ENCODE measurements around the gene ALPL.

The ALPL gene

DNA sequence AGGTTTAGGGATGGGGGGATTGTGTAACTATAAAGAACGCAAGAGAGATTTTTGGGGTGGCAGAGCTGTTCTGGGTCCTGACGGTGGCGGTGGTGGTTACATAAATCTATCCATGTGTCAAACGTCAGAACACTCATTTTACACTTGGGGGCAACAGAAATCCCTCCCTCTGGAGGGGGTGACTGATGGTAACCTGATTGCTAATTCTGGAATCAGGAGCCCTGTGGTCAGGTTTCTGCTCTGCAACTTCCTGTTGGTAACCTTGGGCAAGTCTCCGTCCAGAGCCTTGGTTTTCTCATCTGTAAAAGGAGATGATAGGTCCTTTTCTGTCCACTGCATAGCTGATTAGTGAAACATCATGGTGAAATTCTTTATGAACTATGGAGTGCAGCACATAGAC, 40.9 kb downstream of the ALPL start:
- Histone ChIP-seq H2AFZ (ENCODE audit: low read length) (no peak overlapping the region), H3K27ac (ENCODE audit: low read depth, low read length, poor library complexity, severe bottlenecking) (no peak overlapping the region), H3K4me2 (ENCODE audit: low read length) (no peak overlapping the region), H3K9me2 (ENCODE audit: low read depth, low read length) (no peaks in the 10 kb centered on the region), H3K27me3 (ENCODE audit: insufficient read depth, low read length) (no peaks in the 10 kb centered on the region), H3K9me3 (ENCODE audit: low read length) (no peaks in the 10 kb centered on the region), H3F3A (ENCODE audit: insufficient read depth, low read length) (no peaks in the 10 kb centered on the region), H3K79me2 (ENCODE audit: insufficient read depth, low read length) (no peaks in the 10 kb centered on the region), H3K4me3 (ENCODE audit: low read depth, low read length, poor library complexity, severe bottlenecking) (no peak overlapping the region), H3K36me3 (ENCODE audit: insufficient read depth, low read length) (no peaks in the 10 kb centered on the region), H4K20me1 (ENCODE audit: insufficient read depth, low read length) (no peaks in the 10 kb centered on the region), H3K9ac (ENCODE audit: low read length) (no peak overlapping the region), H3K4me1 (ENCODE audit: insufficient read depth, low read length, severe bottlenecking) (no peaks in the 10 kb centered on the region)
- no peak for TF ChIP-seq EZH2 (IDR thresholded peaks at IDR 0.05; ENCODE audit: borderline replicate concordance, low read length)
- TF ChIP-seq, protein P1, sequence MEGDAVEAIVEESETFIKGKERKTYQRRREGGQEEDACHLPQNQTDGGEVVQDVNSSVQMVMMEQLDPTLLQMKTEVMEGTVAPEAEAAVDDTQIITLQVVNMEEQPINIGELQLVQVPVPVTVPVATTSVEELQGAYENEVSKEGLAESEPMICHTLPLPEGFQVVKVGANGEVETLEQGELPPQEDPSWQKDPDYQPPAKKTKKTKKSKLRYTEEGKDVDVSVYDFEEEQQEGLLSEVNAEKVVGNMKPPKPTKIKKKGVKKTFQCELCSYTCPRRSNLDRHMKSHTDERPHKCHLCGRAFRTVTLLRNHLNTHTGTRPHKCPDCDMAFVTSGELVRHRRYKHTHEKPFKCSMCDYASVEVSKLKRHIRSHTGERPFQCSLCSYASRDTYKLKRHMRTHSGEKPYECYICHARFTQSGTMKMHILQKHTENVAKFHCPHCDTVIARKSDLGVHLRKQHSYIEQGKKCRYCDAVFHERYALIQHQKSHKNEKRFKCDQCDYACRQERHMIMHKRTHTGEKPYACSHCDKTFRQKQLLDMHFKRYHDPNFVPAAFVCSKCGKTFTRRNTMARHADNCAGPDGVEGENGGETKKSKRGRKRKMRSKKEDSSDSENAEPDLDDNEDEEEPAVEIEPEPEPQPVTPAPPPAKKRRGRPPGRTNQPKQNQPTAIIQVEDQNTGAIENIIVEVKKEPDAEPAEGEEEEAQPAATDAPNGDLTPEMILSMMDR (IDR thresholded peaks at IDR 0.05; ENCODE audit: low read length) = no peak

DNA sequence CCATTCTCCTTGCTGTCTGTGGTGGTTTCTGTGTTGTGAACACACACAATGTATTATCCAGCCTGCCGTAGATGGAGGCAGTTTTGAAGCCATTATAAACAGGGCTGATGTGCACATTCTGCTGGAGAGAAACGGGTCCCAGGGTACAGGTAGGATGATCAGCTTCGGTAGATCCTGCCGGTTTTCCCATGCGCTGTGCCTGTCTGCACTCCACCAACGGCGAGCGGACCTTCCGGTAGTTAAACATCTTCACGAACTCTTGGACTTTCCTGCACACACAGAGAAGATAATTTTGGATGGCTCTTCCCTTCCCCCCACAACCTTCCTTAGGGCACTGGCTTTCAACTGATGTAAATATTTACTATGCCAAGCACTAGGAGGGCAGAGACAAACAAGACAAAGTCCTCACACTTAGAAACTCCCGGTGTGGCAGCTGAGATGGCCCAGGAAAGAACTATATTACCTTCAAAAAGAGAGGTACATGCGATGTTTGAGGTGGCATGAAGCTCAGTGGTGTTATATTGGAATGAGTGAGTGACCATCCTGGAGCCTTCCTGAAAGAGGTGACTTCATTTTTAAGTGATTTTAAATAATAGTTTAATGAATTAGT, 41.7 kb downstream of the ALPL start:
- Histone ChIP-seq H4K20me1 (ENCODE audit: insufficient read depth, low read length) (no peaks in the 10 kb centered on the region), H3K36me3 (ENCODE audit: insufficient read depth, low read length) (no peaks in the 10 kb centered on the region), H3K9me3 (ENCODE audit: low read length) (no peaks in the 10 kb centered on the region), H3K27ac (ENCODE audit: low read depth, low read length, poor library complexity, severe bottlenecking) (no peak overlapping the region), H3K27me3 (ENCODE audit: insufficient read depth, low read length) (no peaks in the 10 kb centered on the region), H3K9me2 (ENCODE audit: low read depth, low read length) (no peaks in the 10 kb centered on the region), H3K4me3 (ENCODE audit: low read depth, low read length, poor library complexity, severe bottlenecking) (no peak overlapping the region), H3K9ac (ENCODE audit: low read length) (no peak overlapping the region), H3F3A (ENCODE audit: insufficient read depth, low read length) (no peaks in the 10 kb centered on the region), H3K4me2 (ENCODE audit: low read length) (no peak overlapping the region), H2AFZ (ENCODE audit: low read length) (no peak overlapping the region), H3K4me1 (ENCODE audit: insufficient read depth, low read length, severe bottlenecking) (no peaks in the 10 kb centered on the region), H3K79me2 (ENCODE audit: insufficient read depth, low read length) (no peaks in the 10 kb centered on the region)
- no peak for TF ChIP-seq EZH2 (IDR thresholded peaks at IDR 0.05; ENCODE audit: borderline replicate concordance, low read length)
- TF ChIP-seq, protein P1 (IDR thresholded peaks at IDR 0.05; ENCODE audit: low read length) = no peak

DNA sequence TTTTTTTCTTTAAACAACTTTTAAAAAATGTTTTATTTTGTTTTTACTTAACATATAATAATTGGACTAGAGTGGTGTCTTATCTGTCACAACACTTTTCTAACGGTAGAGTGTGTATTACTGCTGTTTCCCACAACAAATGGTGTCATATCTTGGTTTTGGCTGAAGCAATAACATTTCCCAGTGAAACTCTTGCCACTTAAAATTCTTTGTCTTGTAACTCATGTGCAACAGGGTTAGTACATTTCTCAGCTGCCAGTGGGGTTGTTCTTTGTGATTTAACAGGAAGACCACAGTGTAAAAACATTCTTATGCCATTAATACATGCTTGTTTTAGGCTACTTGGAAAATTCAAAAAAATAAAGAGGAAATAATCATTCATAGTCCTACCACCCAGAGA, 43.5 kb downstream of the ALPL start:
- Histone ChIP-seq H3K79me2 (ENCODE audit: insufficient read depth, low read length) (no peaks in the 10 kb centered on the region), H3K9me2 (ENCODE audit: low read depth, low read length) (no peaks in the 10 kb centered on the region), H3K4me3 (ENCODE audit: low read depth, low read length, poor library complexity, severe bottlenecking) (no peak overlapping the region), H3K4me1 (ENCODE audit: insufficient read depth, low read length, severe bottlenecking) (no peaks in the 10 kb centered on the region), H2AFZ (ENCODE audit: low read length) (no peak overlapping the region), H3K27me3 (ENCODE audit: insufficient read depth, low read length) (no peaks in the 10 kb centered on the region), H3K4me2 (ENCODE audit: low read length) (no peak overlapping the region), H3K9ac (ENCODE audit: low read length) (no peak overlapping the region), H3K27ac (ENCODE audit: low read depth, low read length, poor library complexity, severe bottlenecking) (no peak overlapping the region), H3K36me3 (ENCODE audit: insufficient read depth, low read length) (no peaks in the 10 kb centered on the region), H4K20me1 (ENCODE audit: insufficient read depth, low read length) (no peaks in the 10 kb centered on the region), H3K9me3 (ENCODE audit: low read length) (no peaks in the 10 kb centered on the region), H3F3A (ENCODE audit: insufficient read depth, low read length) (no peaks in the 10 kb centered on the region)
- no peak for TF ChIP-seq EZH2 (IDR thresholded peaks at IDR 0.05; ENCODE audit: borderline replicate concordance, low read length)
- TF ChIP-seq, protein P1 (IDR thresholded peaks at IDR 0.05; ENCODE audit: low read length) = no peak
